HEK293 (cell line): ENCODE results near the gene EIF3J.

Experiments
- CTCF ChIA-PET: fragments of 350-600 bp; formaldehyde crosslinking; extraction: SDS; loops from one replicate; lab custom pipeline; 2021; ENCODE audit warnings: antibody characterized with exemption; lab: Yijun Ruan, JAX
- POLR2A ChIA-PET: fragments of 300-600 bp; formaldehyde crosslinking; extraction: SDS; loops from one replicate; lab custom pipeline; 2020; ENCODE audit warnings: antibody characterized with exemption, inconsistent platforms; lab: Yijun Ruan, JAX
- H3K27ac ChIP-seq: fragments of 200-500 bp; sonication (Bioruptor generic); 2 replicates; pipeline ENCODE4 v1.5.1; 2014; ENCODE audit warnings: low read depth, low read length, control low read depth, inconsistent platforms; ENCODE audit errors: extremely low read depth
- H3K36me3 ChIP-seq, 2 experiments: fragments of 200-500 bp in 1 of 2; sonication (Bioruptor generic) in 1 of 2; 1 replicate in 1 of 2; 2 replicates in 1 of 2; pipeline ENCODE4 v1.5.1; 2014 to 2017; ENCODE audit warnings: inconsistent platforms in 2 of 2, low read length in 2 of 2; ENCODE audit not compliant: control insufficient read depth in 2 of 2, insufficient read depth in 1 of 2
- H3K4me1 ChIP-seq: fragments of 200-500 bp; sonication (Bioruptor generic); 2 replicates; pipeline ENCODE4 v1.5.1; 2014; ENCODE audit warnings: mild to moderate bottlenecking, low read length, inconsistent platforms; ENCODE audit not compliant: control insufficient read depth, insufficient read depth
- H3K4me3 ChIP-seq: 2 replicates; pipeline ENCODE4 v1.5.1; 2011; ENCODE audit warnings: low read depth, mild to moderate bottlenecking, control low read depth, low read length, moderate library complexity
- H3K9me3 ChIP-seq: fragments of 200-500 bp; sonication (Bioruptor generic); 2 replicates; pipeline ENCODE4 v1.5.1; 2014; ENCODE audit warnings: low read depth, low read length, inconsistent platforms; ENCODE audit not compliant: control insufficient read depth, insufficient read depth
- MZF1 ChIP-seq: fragments of 450-650 bp; formaldehyde crosslinking; IDR thresholded peaks from 2 replicates; pipeline ENCODE4 v1.5.1; 2017; ENCODE audit warnings: missing biosample characterization, missing genetic modification characterization, borderline replicate concordance
- SETDB1 ChIP-seq: IDR thresholded peaks from one replicate; pipeline ENCODE4 v1.6.1; 2017; ENCODE audit warnings: mild to moderate bottlenecking, low read length, moderate library complexity, mixed read lengths; ENCODE audit not compliant: insufficient read length
- SP2 ChIP-seq: fragments of 450-650 bp; formaldehyde crosslinking; IDR thresholded peaks from 2 replicates; pipeline ENCODE4 v1.5.1; 2016; ENCODE audit warnings: missing biosample characterization, missing genetic modification characterization
- WT1 ChIP-seq: fragments of 450-650 bp; formaldehyde crosslinking; IDR thresholded peaks from 2 replicates; pipeline ENCODE4 v1.5.1; 2016; ENCODE audit warnings: missing biosample characterization, missing genetic modification characterization
- ZNF114 ChIP-seq: fragments of 450-650 bp; formaldehyde crosslinking; IDR thresholded peaks from 2 replicates; pipeline ENCODE4 v1.5.0; 2017; ENCODE audit warnings: missing biosample characterization, missing genetic modification characterization
- ZNF174 ChIP-seq: fragments of 450-650 bp; formaldehyde crosslinking; IDR thresholded peaks from 2 replicates; pipeline ENCODE4 v1.5.0; 2017; ENCODE audit warnings: missing biosample characterization, mild to moderate bottlenecking, missing genetic modification characterization
- ZNF175 ChIP-seq: fragments of 450-650 bp; formaldehyde crosslinking; IDR thresholded peaks from 2 replicates; pipeline ENCODE4 v1.5.1; 2016; ENCODE audit warnings: missing biosample characterization, missing genetic modification characterization
- ZNF19 ChIP-seq: fragments of 450-650 bp; formaldehyde crosslinking; IDR thresholded peaks from 2 replicates; pipeline ENCODE4; 2016; ENCODE audit warnings: missing biosample characterization, missing genetic modification characterization, low read depth
- ZNF202 ChIP-seq: fragments of 450-650 bp; formaldehyde crosslinking; IDR thresholded peaks from 2 replicates; pipeline ENCODE4 v1.5.1; 2016; ENCODE audit warnings: missing biosample characterization, missing genetic modification characterization, borderline replicate concordance
- ZNF274 ChIP-seq, 2 experiments: fragments of 200-500 bp in 1 of 2; fragments of 450-650 bp in 1 of 2; sonication (Bioruptor generic) in 1 of 2; formaldehyde crosslinking in 1 of 2; IDR thresholded peaks; 2 replicates each; pipeline versions ENCODE4 v1.5.1 to v1.6.1; 2014 to 2016; ENCODE audit warnings: borderline replicate concordance in 1 of 2, inconsistent platforms in 1 of 2, low read length in 1 of 2, missing biosample characterization in 1 of 2, missing genetic modification characterization in 1 of 2
- ZNF324 ChIP-seq: fragments of 450-650 bp; formaldehyde crosslinking; IDR thresholded peaks from 2 replicates; pipeline ENCODE4 v1.5.1; 2016; ENCODE audit warnings: missing biosample characterization, missing genetic modification characterization
- ZNF501 ChIP-seq: fragments of 450-650 bp; formaldehyde crosslinking; IDR thresholded peaks from 2 replicates; pipeline ENCODE4 v1.5.1; 2016; ENCODE audit warnings: missing biosample characterization, missing genetic modification characterization
- ZNF548 ChIP-seq: fragments of 450-650 bp; formaldehyde crosslinking; IDR thresholded peaks from 2 replicates; pipeline ENCODE4 v1.5.1; 2016; ENCODE audit warnings: missing biosample characterization, missing genetic modification characterization
- ZNF558 ChIP-seq: fragments of 450-650 bp; formaldehyde crosslinking; IDR thresholded peaks from 2 replicates; pipeline ENCODE4 v1.5.1; 2016; ENCODE audit warnings: missing biosample characterization, missing genetic modification characterization
- ZNF624 ChIP-seq: fragments of 450-650 bp; formaldehyde crosslinking; IDR thresholded peaks from 2 replicates; pipeline ENCODE4 v1.5.1; 2017; ENCODE audit warnings: missing biosample characterization, missing genetic modification characterization
- ZNF654 ChIP-seq: fragments of 450-650 bp; formaldehyde crosslinking; IDR thresholded peaks from 2 replicates; pipeline ENCODE4 v1.5.1; 2016; ENCODE audit warnings: low read depth, missing biosample characterization, missing genetic modification characterization
- ZNF747 ChIP-seq: fragments of 450-650 bp; formaldehyde crosslinking; IDR thresholded peaks from 2 replicates; pipeline ENCODE4 v1.5.1; 2016; ENCODE audit warnings: missing biosample characterization, missing genetic modification characterization
- TF ChIP-seq, protein P1 (sequence below): fragments of 450-650 bp; formaldehyde crosslinking; IDR thresholded peaks from 2 replicates; pipeline ENCODE4; 2016; ENCODE audit warnings: missing biosample characterization, missing genetic modification characterization
- TF ChIP-seq, protein P2 (sequence below): fragments of 450-650 bp; IDR thresholded peaks from 2 replicates; pipeline ENCODE4 v1.5.1; 2018; ENCODE audit warnings: missing biosample characterization, mild to moderate bottlenecking, missing genetic modification characterization
- TF ChIP-seq, protein P3 (sequence below): fragments of 450-650 bp; formaldehyde crosslinking; IDR thresholded peaks from 2 replicates; pipeline ENCODE4 v1.5.1; 2016; ENCODE audit warnings: missing biosample characterization, missing genetic modification characterization

The EIF3J gene

DNA sequence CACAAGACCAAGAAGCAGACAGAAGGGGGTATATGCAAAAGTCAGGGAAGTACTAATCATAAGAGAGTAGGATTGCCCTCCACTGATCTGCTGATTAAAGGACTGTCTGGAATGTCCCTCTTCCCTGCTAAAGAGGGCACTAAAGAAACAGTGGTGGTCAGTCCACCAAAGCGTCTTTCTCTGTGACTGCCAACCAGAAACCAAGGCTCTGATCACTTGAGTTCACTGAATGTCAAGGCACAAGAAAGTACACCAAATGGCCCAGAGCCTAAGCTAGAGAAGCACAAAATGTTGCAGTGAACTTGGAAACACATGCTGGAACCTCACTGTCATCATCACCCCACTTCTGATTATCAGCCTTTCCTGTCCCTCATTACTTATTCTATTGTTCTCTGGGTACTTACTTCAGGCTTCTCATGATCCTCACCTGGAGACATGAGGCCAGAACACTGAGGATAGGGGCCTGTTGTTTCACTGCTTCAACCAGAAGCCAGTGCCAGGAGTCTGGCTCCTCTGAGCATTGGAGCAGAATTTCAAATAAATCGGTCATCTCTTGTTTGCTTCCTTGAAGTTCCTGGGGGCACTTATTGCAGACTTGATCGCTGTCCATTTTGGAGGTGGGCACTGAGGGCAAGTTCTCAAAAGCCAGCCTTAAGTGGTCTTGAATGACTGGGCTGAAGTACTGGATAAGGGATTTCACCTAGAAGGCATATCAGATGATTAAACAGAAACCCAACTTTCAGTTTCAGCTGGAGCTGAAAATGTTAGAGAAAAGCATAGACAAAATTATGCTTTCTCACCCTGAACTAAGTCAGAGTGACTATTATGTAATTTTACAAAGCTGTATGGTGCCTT, 58.9 kb downstream of the EIF3J start:
- Histone ChIP-seq H3K27ac (no peak overlapping the region), H3K36me3 (peaks cover 26 to 69% of the 10 kb centered on the region in 2 experiments), H3K4me3 (no peak overlapping the region)
- POLR2A ChIA-PET: no interaction called here
- TF ChIP-seq, protein P1, sequence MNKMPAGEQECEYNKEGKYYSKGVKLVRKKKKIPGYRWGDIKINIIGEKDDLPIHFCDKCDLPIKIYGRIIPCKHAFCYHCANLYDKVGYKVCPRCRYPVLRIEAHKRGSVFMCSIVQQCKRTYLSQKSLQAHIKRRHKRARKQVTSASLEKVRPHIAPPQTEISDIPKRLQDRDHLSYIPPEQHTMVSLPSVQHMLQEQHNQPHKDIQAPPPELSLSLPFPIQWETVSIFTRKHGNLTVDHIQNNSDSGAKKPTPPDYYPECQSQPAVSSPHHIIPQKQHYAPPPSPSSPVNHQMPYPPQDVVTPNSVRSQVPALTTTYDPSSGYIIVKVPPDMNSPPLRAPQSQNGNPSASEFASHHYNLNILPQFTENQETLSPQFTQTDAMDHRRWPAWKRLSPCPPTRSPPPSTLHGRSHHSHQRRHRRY: no peak
- TF ChIP-seq SP2 (no peak), SETDB1 (no peak), MZF1 (tag by site-specific recombination) (no peak)
- TF ChIP-seq, all 188 proteins: peak for 0
- H3K9me3 ChIP-seq: no peaks in the 10 kb centered on the region
- no peaks in the 10 kb centered on the region for H3K4me1 ChIP-seq
- CTCF ChIA-PET: interaction anchor here (0.7 kb wide), 1 partner anchor 320 kb away, joined by 4 read pairs; no protein-coding TSS in a partner anchor

DNA sequence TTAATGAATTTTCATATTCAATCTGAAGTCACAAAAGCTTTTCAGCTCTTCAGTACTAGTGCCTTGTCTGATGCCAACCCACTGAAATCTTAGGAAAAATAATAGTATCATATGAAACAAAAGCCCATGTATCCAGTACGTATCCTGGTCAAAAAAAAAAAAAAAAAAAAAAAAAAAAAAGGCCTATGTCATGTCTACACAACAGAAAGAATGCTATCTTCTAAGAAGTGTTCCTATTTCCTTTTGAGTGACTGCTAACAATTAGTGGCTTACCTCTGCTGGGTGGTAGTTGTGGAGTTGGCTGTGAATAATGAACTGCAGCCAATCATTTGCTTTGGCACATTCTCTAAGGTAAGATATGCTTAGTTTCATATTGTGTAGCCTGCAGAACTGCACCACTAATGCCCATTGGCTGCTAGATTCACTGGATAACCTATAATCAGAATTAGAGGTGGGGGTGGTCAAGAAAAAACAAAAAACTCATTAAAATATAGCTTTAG, 59.6 kb downstream of the EIF3J start:
- Histone ChIP-seq H3K4me1 (no peaks in the 10 kb centered on the region), H3K36me3 (peaks cover 25 to 64% of the 10 kb centered on the region in 2 experiments), H3K4me3 (no peak overlapping the region), H3K27ac (no peak overlapping the region)
- POLR2A ChIA-PET: no interaction called here
- CTCF ChIA-PET: no interaction called here
- TF ChIP-seq ZNF558 (tag by site-specific recombination) (no peak), ZNF202 (no peak), WT1 (tag by site-specific recombination) (no peak), ZNF654 (tag by site-specific recombination) (no peak), ZNF548 (no peak)
- TF ChIP-seq, protein P2, sequence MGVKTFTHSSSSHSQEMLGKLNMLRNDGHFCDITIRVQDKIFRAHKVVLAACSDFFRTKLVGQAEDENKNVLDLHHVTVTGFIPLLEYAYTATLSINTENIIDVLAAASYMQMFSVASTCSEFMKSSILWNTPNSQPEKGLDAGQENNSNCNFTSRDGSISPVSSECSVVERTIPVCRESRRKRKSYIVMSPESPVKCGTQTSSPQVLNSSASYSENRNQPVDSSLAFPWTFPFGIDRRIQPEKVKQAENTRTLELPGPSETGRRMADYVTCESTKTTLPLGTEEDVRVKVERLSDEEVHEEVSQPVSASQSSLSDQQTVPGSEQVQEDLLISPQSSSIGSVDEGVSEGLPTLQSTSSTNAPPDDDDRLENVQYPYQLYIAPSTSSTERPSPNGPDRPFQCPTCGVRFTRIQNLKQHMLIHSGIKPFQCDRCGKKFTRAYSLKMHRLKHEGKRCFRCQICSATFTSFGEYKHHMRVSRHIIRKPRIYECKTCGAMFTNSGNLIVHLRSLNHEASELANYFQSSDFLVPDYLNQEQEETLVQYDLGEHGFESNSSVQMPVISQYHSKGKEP: no peak
- TF ChIP-seq, all 188 proteins: peak for 0
- H3K9me3 ChIP-seq: no peaks in the 10 kb centered on the region

DNA sequence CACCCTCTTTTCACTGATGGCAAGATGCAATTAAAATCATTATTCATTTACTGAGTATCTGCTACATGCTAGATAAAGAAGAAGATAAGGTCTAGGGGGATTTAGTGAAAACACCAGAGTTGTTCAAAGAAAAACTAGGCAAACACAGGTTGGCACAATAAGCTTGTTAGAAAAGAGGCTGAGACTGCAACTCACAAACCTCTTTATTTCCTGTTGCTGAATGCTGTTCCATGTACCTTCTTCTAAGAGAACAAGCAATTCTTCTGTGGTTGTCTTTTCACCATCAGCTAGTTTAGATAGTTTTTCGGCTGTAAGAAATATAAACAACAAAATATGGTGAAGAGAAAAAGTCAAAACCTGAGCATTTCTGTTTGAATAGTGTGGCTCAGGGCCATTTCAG, 61.1 kb downstream of the EIF3J start:
- TF ChIP-seq ZNF501 (tag by site-specific recombination) (no peak), ZNF624 (tag by site-specific recombination) (no peak), ZNF324 (tag by site-specific recombination) (no peak), ZNF747 (no peak), ZNF114 (tag by site-specific recombination) (no peak), ZNF19 (tag by site-specific recombination) (no peak), ZNF175 (tag by site-specific recombination) (no peak), ZNF174 (tag by site-specific recombination) (no peak), ZNF274 (IDR thresholded peaks at IDR 0.05; ENCODE audit: low read length) (no peak), ZNF274 (tag by site-specific recombination; IDR thresholded peaks at IDR 0.05; ENCODE audit: borderline replicate concordance) (no peak)
- TF ChIP-seq, protein P3, sequence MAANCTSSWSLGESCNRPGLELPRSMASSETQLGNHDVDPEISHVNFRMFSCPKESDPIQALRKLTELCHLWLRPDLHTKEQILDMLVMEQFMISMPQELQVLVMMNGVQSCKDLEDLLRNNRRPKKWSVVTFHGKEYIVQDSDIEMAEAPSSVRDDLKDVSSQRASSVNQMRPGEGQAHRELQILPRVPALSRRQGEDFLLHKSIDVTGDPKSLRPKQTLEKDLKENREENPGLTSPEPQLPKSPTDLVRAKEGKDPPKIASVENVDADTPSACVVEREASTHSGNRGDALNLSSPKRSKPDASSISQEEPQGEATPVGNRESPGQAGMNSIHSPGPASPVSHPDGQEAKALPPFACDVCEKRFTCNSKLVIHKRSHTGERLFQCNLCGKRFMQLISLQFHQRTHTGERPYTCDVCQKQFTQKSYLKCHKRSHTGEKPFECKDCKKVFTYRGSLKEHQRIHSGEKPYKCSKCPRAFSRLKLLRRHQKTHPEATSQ (tag by site-specific recombination): no peak
- TF ChIP-seq, all 188 proteins: peak for 0
- POLR2A ChIA-PET: no interaction called here
- H3K36me3 ChIP-seq: peaks cover 15 to 57% of the 10 kb centered on the region in 2 experiments
- H3K27ac ChIP-seq: no peak overlapping the region
- H3K4me3 ChIP-seq: no peak overlapping the region
- CTCF ChIA-PET: interaction anchor here (0.6 to 0.7 kb wide), 2 partner anchors 128 to 154 kb away, joined by 3 to 4 read pairs; no protein-coding TSS in a partner anchor
- no peaks in the 10 kb centered on the region for H3K4me1 ChIP-seq
- no peaks in the 10 kb centered on the region for H3K9me3 ChIP-seq
